Neural cell (in vitro differentiated cells): ENCODE results near the gene ZNF567. TPM values are rescaled to one million over a fixed set of nuclear protein-coding genes. Genes with fewer than 3 reads are reported as not detected.
"Not testable (repeated sequence)": the region's sequence is repeated elsewhere in the genome, so short reads cannot be mapped to it uniquely, and the experiment has no call there.

Experiments
- H2AFZ ChIP-seq: fragments of 200-600, 300-800 bp; sonication (generic), shearing (Covaris generic); 2 replicates; pipeline ENCODE4 v1.6.0; 2014; ENCODE audit warnings: low read depth, mild to moderate bottlenecking, antibody characterized with exemption, low read length, moderate library complexity
- H3F3A ChIP-seq: fragments of 200-600 bp; shearing (Covaris generic); 2 replicates; pipeline ENCODE4 v1.6.1; 2016; ENCODE audit warnings: mild to moderate bottlenecking, moderate library complexity, mixed read lengths, antibody characterized with exemption, low read length; ENCODE audit not compliant: insufficient read depth, poor library complexity, severe bottlenecking
- H3K27ac ChIP-seq: fragments of 200-600, 300-800 bp; sonication (generic), shearing (Covaris generic); 2 replicates; pipeline ENCODE4 v1.5.1; 2014; ENCODE audit warnings: mild to moderate bottlenecking, low read length, moderate library complexity
- H3K27me3 ChIP-seq: fragments of 300-800, 200-600 bp; sonication (generic), shearing (Covaris generic); 2 replicates; pipeline ENCODE4 v1.6.0; 2014; ENCODE audit warnings: mild to moderate bottlenecking, low read depth, low read length, moderate library complexity; ENCODE audit not compliant: insufficient read depth
- H3K36me3 ChIP-seq: fragments of 300-800, 200-600 bp; sonication (generic), shearing (Covaris generic); 2 replicates; pipeline ENCODE4 v1.5.1; 2014; ENCODE audit warnings: mild to moderate bottlenecking, antibody characterized with exemption, low read length, moderate library complexity; ENCODE audit not compliant: insufficient read depth
- H3K4me2 ChIP-seq: fragments of 300-800, 200-600 bp; sonication (generic), shearing (Covaris generic); 2 replicates; pipeline ENCODE4 v1.6.0; 2014; ENCODE audit warnings: mild to moderate bottlenecking, low read length
- H3K4me3 ChIP-seq: fragments of 300-800, 200-600 bp; sonication (generic), shearing (Covaris generic); 2 replicates; pipeline ENCODE4 v1.5.1; 2014; ENCODE audit warnings: mild to moderate bottlenecking, low read length, moderate library complexity
- H3K79me2 ChIP-seq: fragments of 200-600 bp; shearing (Covaris generic); replicated peaks from 2 replicates; pipeline ENCODE4 v1.6.0; 2014; ENCODE audit warnings: mild to moderate bottlenecking, low read length, moderate library complexity; ENCODE audit not compliant: insufficient read depth
- H3K9ac ChIP-seq: fragments of 300-800, 200-600 bp; sonication (generic), shearing (Covaris generic); 2 replicates; pipeline ENCODE4 v1.6.1; 2016; ENCODE audit warnings: mild to moderate bottlenecking, low read length, mixed read lengths
- H3K9me2 ChIP-seq: fragments of 200-600 bp; shearing (Covaris generic); 2 replicates; pipeline ENCODE4 v1.6.1; 2016; ENCODE audit warnings: mild to moderate bottlenecking, low read length, mixed read lengths; ENCODE audit not compliant: insufficient read depth
- H3K9me3 ChIP-seq: fragments of 200-600, 300-800 bp; sonication (generic), shearing (Covaris generic); 2 replicates; pipeline ENCODE4 v1.6.1; 2016; ENCODE audit warnings: mild to moderate bottlenecking, mixed run types, low read length, moderate library complexity, mixed read lengths
- H4K20me1 ChIP-seq: fragments of 200-600 bp; shearing (Covaris generic); 2 replicates; pipeline ENCODE4 v1.6.1; 2016; ENCODE audit warnings: mild to moderate bottlenecking, mixed run types; ENCODE audit not compliant: insufficient read depth
- EP300 ChIP-seq: fragments of 450-650 bp; conservative IDR thresholded peaks from 2 replicates; pipeline ENCODE4 v1.6.1; 2014; ENCODE audit warnings: antibody characterized with exemption, mild to moderate bottlenecking, moderate library complexity; ENCODE audit not compliant: poor library complexity, severe bottlenecking
- EZH2 ChIP-seq: fragments of 200-600, 300-800 bp; shearing (Covaris generic), sonication (generic); IDR thresholded peaks from 2 replicates; pipeline ENCODE4 v1.6.1; 2014; ENCODE audit warnings: antibody characterized with exemption, low read length, borderline replicate concordance, mild to moderate bottlenecking; ENCODE audit not compliant: insufficient read depth, poor library complexity, severe bottlenecking
- MXI1 ChIP-seq: fragments of 450-650 bp; conservative IDR thresholded peaks from 2 replicates; pipeline ENCODE4 v1.6.1; 2014; ENCODE audit warnings: antibody characterized with exemption, mild to moderate bottlenecking; ENCODE audit not compliant: poor library complexity, severe bottlenecking
- POLR2AphosphoS5 ChIP-seq: IDR thresholded peaks from 2 replicates; pipeline ENCODE4 v1.6.1; 2012
- RAD21 ChIP-seq: fragments of 450-650 bp; conservative IDR thresholded peaks from 2 replicates; pipeline ENCODE4 v1.6.1; 2014; ENCODE audit warnings: antibody characterized with exemption, mild to moderate bottlenecking, moderate library complexity
- SMC3 ChIP-seq: fragments of 450-650 bp; conservative IDR thresholded peaks from 2 replicates; pipeline ENCODE4 v1.6.1; 2014; ENCODE audit warnings: antibody characterized with exemption, mild to moderate bottlenecking, moderate library complexity; ENCODE audit not compliant: poor library complexity
- TAF1 ChIP-seq: IDR thresholded peaks from 2 replicates; pipeline ENCODE4 v1.6.1; 2012; ENCODE audit warnings: low read depth
- polyA plus RNA-seq: library from polyadenylated mRNA; depleted of rRNA; stranded (reverse); fragments of >200 nt; gene quantifications from 2 replicates; pipeline ENCODE4 v1.2.3, GENCODE V29; 2014
- TF ChIP-seq, protein P1 (sequence below): fragments of 450-650 bp; IDR thresholded peaks from 2 replicates; pipeline ENCODE4 v1.5.1; 2014; ENCODE audit warnings: antibody characterized with exemption, mild to moderate bottlenecking, moderate library complexity; ENCODE audit not compliant: poor library complexity, severe bottlenecking

Gene ZNF567
- polyA plus RNA-seq, 1 donor from 2014 or later: 18.4 TPM

DNA sequence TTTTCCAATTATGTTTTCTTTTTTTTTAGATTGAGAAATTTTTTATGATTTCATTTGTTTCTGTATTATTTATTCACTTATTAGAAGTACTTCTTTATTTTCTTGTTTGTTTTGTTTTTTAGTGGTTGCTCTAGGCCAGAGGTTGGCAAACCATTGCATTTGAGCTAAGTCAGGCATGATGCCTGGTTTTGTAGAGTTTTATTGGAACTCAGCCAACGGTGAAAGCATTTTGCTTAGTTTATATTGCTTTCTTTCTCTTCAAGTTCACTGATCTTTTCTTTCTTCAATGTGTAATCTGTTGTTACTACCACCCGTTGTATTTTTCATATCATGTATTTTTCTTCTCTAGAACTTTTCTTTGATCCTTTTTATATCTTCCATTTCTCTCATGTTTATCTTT is 19.7 kb downstream of the ZNF567 start:
- peaks cover 10% of the 10 kb centered on the region for H3K36me3 ChIP-seq
- no peaks in the 10 kb centered on the region for H3K27me3 ChIP-seq
- peaks cover 33% of the 10 kb centered on the region for H3K9me3 ChIP-seq
- no peak overlapping the region for H3K9ac ChIP-seq
- H3K9me2 ChIP-seq: no peaks in the 10 kb centered on the region
- H3F3A ChIP-seq: no peaks in the 10 kb centered on the region
- no peak overlapping the region for H3K4me2 ChIP-seq
- no peak overlapping the region for H2AFZ ChIP-seq
- H4K20me1 ChIP-seq: no peaks in the 10 kb centered on the region
- TF ChIP-seq TAF1 (no peak), MXI1 (no peak), RAD21 (no peak), EP300 (no peak), EZH2 (no peak), POLR2AphosphoS5 (no peak)
- TF ChIP-seq, protein P1, sequence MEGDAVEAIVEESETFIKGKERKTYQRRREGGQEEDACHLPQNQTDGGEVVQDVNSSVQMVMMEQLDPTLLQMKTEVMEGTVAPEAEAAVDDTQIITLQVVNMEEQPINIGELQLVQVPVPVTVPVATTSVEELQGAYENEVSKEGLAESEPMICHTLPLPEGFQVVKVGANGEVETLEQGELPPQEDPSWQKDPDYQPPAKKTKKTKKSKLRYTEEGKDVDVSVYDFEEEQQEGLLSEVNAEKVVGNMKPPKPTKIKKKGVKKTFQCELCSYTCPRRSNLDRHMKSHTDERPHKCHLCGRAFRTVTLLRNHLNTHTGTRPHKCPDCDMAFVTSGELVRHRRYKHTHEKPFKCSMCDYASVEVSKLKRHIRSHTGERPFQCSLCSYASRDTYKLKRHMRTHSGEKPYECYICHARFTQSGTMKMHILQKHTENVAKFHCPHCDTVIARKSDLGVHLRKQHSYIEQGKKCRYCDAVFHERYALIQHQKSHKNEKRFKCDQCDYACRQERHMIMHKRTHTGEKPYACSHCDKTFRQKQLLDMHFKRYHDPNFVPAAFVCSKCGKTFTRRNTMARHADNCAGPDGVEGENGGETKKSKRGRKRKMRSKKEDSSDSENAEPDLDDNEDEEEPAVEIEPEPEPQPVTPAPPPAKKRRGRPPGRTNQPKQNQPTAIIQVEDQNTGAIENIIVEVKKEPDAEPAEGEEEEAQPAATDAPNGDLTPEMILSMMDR: no peak
- H3K4me3 ChIP-seq: no peak overlapping the region
- peaks cover 17% of the 10 kb centered on the region for H3K79me2 ChIP-seq
- H3K27ac ChIP-seq: no peak overlapping the region

DNA sequence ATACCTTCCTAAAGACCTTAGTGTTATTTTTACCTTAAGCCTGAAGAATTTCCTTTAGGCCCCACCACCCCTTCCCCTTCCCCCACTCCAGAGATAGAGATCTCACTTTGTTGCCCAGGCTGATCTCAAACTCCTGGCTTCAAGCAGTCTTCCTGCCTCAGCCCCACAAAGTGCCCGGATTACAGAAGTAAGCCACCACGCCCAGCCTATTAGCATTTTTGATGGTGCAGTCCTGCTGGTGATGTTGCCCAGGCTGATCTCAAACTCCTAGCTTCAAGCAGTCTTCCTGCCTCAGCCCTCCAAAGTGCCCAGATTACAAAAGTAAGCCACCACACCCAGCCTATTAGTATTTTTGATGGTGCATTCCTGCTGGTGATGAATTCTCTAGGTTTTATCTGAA is 22.0 kb downstream of the ZNF567 start:
- H3F3A ChIP-seq: no peaks in the 10 kb centered on the region
- H4K20me1 ChIP-seq: no peaks in the 10 kb centered on the region
- no peak overlapping the region for H2AFZ ChIP-seq
- no peak overlapping the region for H3K4me3 ChIP-seq
- peaks cover 42% of the 10 kb centered on the region for H3K9me3 ChIP-seq
- H3K27ac ChIP-seq: no peak overlapping the region
- H3K27me3 ChIP-seq: no peaks in the 10 kb centered on the region
- H3K9me2 ChIP-seq: no peaks in the 10 kb centered on the region
- H3K79me2 ChIP-seq: peaks cover 17% of the 10 kb centered on the region
- peaks cover 18% of the 10 kb centered on the region for H3K36me3 ChIP-seq
- no peak overlapping the region for H3K9ac ChIP-seq
- H3K4me2 ChIP-seq: no peak overlapping the region
- no peak for TF ChIP-seq EZH2
- TF ChIP-seq EP300: no peak
- TF ChIP-seq SMC3: no peak
- TF ChIP-seq POLR2AphosphoS5: no peak
- no peak for TF ChIP-seq MXI1
- no peak for TF ChIP-seq RAD21

DNA sequence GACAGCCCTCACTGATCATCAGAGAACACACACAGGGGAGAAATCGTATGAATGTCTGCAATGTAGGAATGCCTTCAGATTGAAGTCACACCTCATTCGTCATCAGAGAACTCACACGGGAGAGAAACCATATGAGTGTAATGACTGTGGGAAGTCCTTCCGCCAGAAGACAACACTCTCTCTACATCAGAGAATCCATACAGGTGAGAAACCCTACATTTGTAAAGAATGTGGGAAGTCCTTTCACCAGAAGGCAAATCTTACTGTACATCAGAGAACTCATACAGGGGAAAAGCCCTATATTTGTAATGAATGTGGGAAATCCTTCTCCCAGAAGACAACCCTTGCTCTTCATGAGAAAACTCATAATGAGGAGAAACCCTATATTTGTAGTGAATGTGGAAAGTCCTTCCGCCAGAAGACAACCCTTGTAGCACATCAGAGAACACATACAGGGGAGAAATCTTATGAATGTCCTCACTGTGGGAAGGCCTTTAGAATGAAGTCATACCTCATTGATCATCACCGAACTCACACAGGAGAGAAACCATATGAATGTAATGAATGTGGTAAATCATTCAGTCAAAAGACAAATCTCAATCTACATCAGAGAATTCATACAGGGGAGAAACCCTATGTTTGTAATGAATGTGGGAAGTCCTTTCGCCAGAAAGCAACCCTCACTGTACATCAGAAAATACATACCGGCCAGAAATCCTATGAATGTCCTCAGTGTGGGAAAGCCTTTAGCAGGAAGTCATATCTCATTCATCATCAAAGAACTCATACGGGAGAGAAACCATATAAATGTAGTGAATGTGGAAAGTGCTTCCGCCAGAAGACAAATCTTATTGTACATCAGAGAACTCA is 32.5 kb downstream of the ZNF567 start:
- Histone ChIP-seq H3K4me2 (no peak overlapping the region), H3K9me3 (peaks cover 41% of the 10 kb centered on the region), H3K4me3 (no peak overlapping the region), H2AFZ (no peak overlapping the region), H4K20me1 (no peaks in the 10 kb centered on the region), H3K79me2 (no peaks in the 10 kb centered on the region), H3K36me3 (peaks cover 48% of the 10 kb centered on the region), H3K27me3 (no peaks in the 10 kb centered on the region), H3K27ac (no peak overlapping the region), H3F3A (no peaks in the 10 kb centered on the region), H3K9ac (no peak overlapping the region), H3K9me2 (no peaks in the 10 kb centered on the region)
- TF ChIP-seq MXI1: no peak

DNA sequence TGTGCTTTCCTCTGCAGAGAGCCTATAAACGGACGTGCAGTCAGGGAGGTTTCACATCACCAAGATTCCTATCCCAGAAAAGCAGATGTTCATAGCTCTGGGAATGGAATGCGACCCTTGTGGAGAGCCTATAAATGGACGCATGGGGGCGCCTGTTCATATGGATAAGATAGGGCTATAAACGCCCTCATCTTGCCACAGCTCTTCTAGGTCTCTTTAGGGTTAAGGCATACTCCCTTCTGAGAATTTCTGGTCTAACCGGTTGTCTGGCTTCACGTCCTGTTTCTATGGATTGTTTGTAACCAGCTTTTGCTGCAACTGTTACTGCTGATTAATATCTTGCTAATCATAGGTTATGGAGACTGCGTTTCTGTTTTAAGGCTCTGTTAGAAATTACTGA is 48.8 kb downstream of the ZNF567 start:
- H3K36me3 ChIP-seq, H3K27ac ChIP-seq, H4K20me1 ChIP-seq, H3K4me2 ChIP-seq, H3F3A ChIP-seq, H3K4me3 ChIP-seq, H3K9me2 ChIP-seq, H2AFZ ChIP-seq, H3K9me3 ChIP-seq, H3K79me2 ChIP-seq, H3K27me3 ChIP-seq, H3K9ac ChIP-seq: not testable (repeated sequence)
